Hematopoietic multipotent progenitor cell treated with erythropoietin and hydrocortisone succinate and interleukin-3 and kit ligand, for 17 days (in vitro differentiated cells): ENCODE measurements around the gene ZNF287.

ENCODE experiments used
- DNase-seq: peaks from one replicate; pipeline ENCODE4 v3.0.0-alpha.2; 2015; ENCODE audit warnings: low spot score

The ZNF287 gene

DNA sequence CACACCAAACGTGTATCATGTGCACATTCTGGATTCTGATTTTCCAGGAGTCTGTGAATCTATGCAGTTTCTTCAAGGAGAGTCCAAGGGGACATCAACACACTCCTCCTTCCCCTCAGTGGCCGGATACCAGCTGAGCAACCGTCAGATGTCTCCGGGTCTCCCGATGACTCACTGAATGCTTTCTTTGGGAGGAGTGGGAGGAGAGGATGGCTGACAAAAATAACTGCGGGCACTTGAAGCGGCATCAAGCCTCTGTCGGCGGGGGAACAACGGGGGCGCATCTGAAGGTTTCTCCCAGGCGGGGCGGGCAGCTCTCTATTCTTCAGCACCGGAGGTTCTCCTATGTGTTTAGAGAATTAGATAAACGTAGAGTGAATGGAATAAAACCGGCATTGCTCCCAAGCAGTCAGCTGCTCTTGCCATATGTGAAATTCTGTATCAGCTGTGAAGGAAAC, 52.4 kb downstream of the ZNF287 start:
- DNase-seq: no peak

DNA sequence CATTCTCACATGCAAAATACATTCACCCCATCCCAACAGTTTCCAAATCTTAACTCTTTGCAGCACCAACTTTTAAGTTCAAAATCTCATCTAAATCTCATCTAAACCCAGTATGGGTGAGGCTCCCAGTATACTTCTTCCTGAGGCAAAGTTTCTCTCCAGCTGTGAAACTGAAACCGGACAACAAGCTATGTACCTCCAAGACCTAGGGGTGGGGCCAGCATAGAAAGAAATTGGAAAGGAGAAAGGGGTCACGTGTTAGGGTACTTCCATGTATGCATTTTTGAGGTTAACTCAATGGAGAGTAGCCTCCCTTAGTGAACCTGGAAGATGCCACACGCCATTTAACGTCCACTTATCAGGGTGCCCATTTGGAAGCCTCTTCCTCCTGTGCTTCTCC, 53.1 kb downstream of the ZNF287 start:
- no peak for DNase-seq

DNA sequence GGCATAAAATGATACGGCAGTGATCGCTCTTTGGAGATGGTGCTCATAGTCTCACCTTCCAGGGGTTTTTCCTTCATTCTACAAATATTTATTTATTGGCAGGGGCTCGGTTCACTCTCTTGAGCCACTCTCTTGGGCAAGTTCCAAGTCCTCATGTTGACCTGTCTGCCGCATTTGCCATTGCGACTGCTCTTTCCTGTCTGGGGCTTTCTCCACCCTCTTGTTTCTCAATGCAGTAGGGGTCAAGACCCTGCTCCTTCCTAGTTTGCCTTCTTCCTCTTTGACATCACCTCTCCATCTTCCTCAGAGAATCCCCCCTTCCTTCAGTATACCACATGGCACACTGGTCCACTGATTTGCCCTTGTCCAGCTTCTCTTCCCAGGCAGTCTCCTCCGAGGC, 55.1 kb downstream of the ZNF287 start:
- DNase-seq: no peak

DNA sequence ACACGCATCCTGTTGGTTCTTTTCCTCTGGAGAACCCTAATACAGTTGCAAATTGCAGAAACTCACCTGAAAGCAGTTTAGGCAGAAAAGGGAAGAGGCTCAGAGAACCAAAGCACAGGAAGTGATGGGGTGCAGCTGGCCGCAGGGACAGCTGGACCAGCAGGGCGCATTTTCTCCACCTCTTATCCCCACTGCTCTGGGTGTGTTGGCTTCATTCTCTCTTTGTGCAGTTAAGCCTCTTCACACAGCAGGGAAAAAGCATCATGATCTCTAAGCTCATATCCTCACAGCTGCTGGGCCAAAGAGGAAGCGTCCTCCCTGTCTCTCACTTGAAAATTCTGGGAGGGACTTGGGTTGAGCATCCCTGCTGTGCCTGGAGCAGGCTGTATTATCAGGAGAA, 57.0 kb downstream of the ZNF287 start:
- no peak for DNase-seq

DNA sequence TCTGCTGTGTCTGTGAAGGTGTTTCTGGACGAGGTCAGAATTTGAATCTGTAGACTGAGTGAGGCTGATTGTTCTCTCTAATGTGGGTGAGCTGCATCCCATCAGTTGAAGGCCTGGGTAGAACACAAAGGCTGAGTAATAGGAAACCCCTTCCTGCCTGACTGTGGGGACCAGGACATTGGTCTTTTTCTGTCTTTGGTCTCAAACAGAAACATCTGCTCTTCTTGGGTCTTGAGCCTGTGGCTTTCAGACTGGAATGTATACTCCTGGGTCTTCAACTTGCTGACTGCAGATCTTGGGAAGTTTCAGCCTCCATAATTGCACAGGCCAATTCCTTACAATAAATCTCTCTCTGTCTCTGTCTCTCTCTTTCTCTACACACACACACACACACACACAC, 57.4 kb downstream of the ZNF287 start:
- no peak for DNase-seq

DNA sequence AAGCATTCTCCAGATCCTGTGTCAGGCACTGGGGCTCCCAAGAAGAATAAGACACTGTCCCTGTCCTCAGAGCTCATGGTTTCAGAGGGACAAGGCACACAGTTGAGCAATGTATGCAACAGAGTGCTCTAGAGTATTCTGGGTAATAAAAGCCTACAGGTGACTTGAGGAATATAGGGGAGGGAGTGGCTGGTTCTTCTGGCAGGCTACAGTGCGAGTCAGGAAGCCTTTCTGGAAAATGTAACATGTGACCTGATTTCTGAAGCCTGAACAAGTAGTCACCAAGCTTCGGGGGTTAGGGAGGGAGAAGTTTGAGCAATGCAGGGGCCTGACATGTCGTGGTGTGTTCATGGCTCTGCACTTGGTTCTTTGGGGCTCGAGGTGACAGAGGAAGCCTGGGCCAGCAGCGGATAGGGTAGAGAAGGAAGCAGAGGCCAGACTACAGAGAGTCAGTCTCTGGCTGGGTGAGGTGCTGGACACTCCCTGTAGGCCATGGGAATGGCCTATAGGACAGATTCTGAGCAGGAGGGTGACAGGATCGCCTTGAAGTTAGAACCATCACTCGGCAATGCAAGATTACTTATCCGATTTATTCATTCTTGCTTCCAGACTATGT, 61.0 kb downstream of the ZNF287 start:
- DNase-seq: no peak

DNA sequence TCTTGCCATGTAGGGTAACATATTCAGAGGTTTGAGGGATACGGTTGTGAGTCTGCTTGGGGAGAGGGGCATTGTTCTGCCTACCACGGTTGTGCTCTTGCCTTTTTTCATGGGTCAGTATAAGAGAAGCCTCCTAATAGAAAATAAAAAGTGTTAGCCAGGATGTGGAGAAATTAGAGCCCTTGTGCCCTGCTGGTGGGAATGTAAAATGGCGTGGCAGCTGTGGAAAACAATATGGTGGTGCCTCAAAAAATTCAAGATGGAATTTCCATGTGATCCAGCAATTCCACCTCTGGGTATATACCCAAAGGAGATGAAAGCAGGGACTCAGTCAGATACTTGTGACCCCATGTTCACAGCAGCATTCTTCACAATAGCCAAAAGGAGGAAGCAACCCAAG, 62.8 kb downstream of the ZNF287 start:
- no peak for DNase-seq

DNA sequence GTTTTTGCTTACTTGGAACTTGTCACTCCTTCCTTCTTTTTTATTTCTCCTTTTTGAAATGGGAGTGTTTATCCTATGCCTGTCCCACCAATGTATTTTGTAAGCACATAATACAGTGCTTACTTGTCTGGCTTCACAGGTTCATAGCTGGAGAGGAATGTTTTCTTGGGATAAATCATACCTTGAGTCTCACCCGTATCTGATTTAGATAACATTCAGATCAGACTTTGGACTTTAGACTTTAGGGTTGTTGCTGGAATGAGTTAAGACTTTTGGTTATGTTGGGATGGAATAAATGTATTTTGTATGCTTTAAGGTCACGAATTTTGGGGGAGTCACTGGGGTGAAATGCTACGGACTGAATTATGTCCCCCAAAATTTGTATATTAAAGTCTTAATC, 64.0 kb downstream of the ZNF287 start:
- no peak for DNase-seq
